ENCODE measurements around the gene VWA1. TPM values are rescaled to one million over a fixed set of nuclear protein-coding genes. Genes with fewer than 3 reads are reported as not detected.
"Not testable (repeated sequence)": the region's sequence is repeated elsewhere in the genome, so short reads cannot be mapped to it uniquely, and the experiment has no call there.

VWA1 gene
- total RNA-seq, 4 donors from 2014 or later = 14.5 to 27.6 (median 19.8) TPM

- Histone ChIP-seq H3K27ac (peak overlapping the region; percentile 89), H3K36me3 (peaks cover 47% of the 10 kb centered on the region), H3K27me3 (no peaks in the 10 kb centered on the region), H3K9me3 (no peaks in the 10 kb centered on the region), H3K4me1 (peaks cover 37% of the 10 kb centered on the region), H3K4me3 (peak overlapping the region; percentile 69)
- TF ChIP-seq POLR2AphosphoS5 (IDR thresholded peaks at IDR 0.05) (no peak), CTCF (IDR thresholded peaks at IDR 0.05) (no peak)
- WGBS = 49% methylated on average over 33 of the region's 43 CpGs
- no peak for DNase-seq (ENCODE audit: low spot score in 2 of 2)
Observed at GRCh38 chr1:1406101-1406820, 29.2 kb upstream of the VWA1 start.

- WGBS = under 1% methylated on average over 30 of the region's 98 CpGs
- Histone ChIP-seq H3K9me3 (no peaks in the 10 kb centered on the region), H3K36me3 (peaks cover 39% of the 10 kb centered on the region), H3K4me1 (peaks cover 30% of the 10 kb centered on the region), H3K27me3 (no peaks in the 10 kb centered on the region), H3K4me3 (peak within 1 kb of the TSS; percentile 69), H3K27ac (peak within 1 kb of the TSS; percentile 89)
- TF ChIP-seq CTCF (IDR thresholded peaks at IDR 0.05) (no peak), POLR2A (IDR thresholded peaks at IDR 0.05) (peak; percentile 24 to 82), POLR2AphosphoS5 (IDR thresholded peaks at IDR 0.05) (peak; percentile 56 to 99 (median 92))
- peak; percentile 97 to 98 for DNase-seq (ENCODE audit: low spot score in 2 of 2)
Observed at GRCh38 chr1:1406821-1407635, 28.5 kb upstream of the VWA1 start, which contains the start of gene MRPL20. Gene MRPL20 (minus strand): TSS chr1:1407293. CDS start chr1:1407217, 76 bp downstream.

- TF ChIP-seq POLR2A (IDR thresholded peaks at IDR 0.05) = no peak
- no peak for TF ChIP-seq EP300 (IDR thresholded peaks at IDR 0.05)
- TF ChIP-seq CTCF (IDR thresholded peaks at IDR 0.05) = peak in 1 of 2 donors; percentile 9
- Histone ChIP-seq H3K4me3 (peak overlapping the region; percentile 69), H3K27me3 (no peaks in the 10 kb centered on the region), H3K4me1 (peaks cover 30% of the 10 kb centered on the region), H3K36me3 (peaks cover 31% of the 10 kb centered on the region), H3K27ac (peak overlapping the region; percentile 89), H3K9me3 (no peaks in the 10 kb centered on the region)
- WGBS = 15% methylated on average over 22 of the region's 41 CpGs
- DNase-seq (ENCODE audit: low spot score in 2 of 2) = no peak
Observed at GRCh38 chr1:1407636-1408318, 27.7 kb upstream of the VWA1 start.

- WGBS = 54% methylated on average over 8 of the region's 8 CpGs
- not testable (repeated sequence) for H3K36me3 ChIP-seq; H3K4me3 ChIP-seq; H3K9me3 ChIP-seq; H3K27ac ChIP-seq; H3K27me3 ChIP-seq; DNase-seq (ENCODE audit: low spot score in 2 of 2)
- H3K4me1 ChIP-seq = peaks cover 29% of the 10 kb centered on the region
Observed at GRCh38 chr1:1410238-1410637, 25.3 kb upstream of the VWA1 start.

- Histone ChIP-seq H3K4me1 (peaks cover 18% of the 10 kb centered on the region), H3K27ac (no peak overlapping the region), H3K27me3 (no peaks in the 10 kb centered on the region), H3K4me3 (no peak overlapping the region), H3K9me3 (no peaks in the 10 kb centered on the region), H3K36me3 (peaks cover 5% of the 10 kb centered on the region)
- no peak for TF ChIP-seq CTCF (IDR thresholded peaks at IDR 0.05)
- no peak for TF ChIP-seq POLR2A (IDR thresholded peaks at IDR 0.05)
- TF ChIP-seq EP300 (IDR thresholded peaks at IDR 0.05) = no peak
- no peak for TF ChIP-seq POLR2AphosphoS5 (IDR thresholded peaks at IDR 0.05)
- 95% methylated on average over 13 of the region's 13 CpGs for WGBS
- DNase-seq (ENCODE audit: low spot score in 2 of 2) = no peak
Observed at GRCh38 chr1:1411626-1412025, 23.9 kb upstream of the VWA1 start.

GRCh38 chr1:1412311-1412902, 23.1 kb upstream of the VWA1 start:
- not testable (repeated sequence) for H3K27me3 ChIP-seq; DNase-seq (ENCODE audit: low spot score in 2 of 2); H3K36me3 ChIP-seq; H3K9me3 ChIP-seq; H3K27ac ChIP-seq; H3K4me3 ChIP-seq
- WGBS = 78% methylated on average over 11 of the region's 11 CpGs
- H3K4me1 ChIP-seq = peaks cover 18% of the 10 kb centered on the region

Measured in suprapubic skin (tissue), 4 donors.